Muscle of leg (tissue), 11 donors: ENCODE results near the gene DCDC2C. TPM values are rescaled to one million over a fixed set of nuclear protein-coding genes. Genes with fewer than 3 reads are reported as not detected.

ENCODE experiments used
- DNase-seq: peaks from one replicate; pipeline ENCODE4 v3.0.0; 2013
- H3K27ac ChIP-seq: one replicate; pipeline ENCODE4 v1.5.1; 2013; ENCODE audit warnings: mild to moderate bottlenecking, low read length, control low read depth
- H3K27me3 ChIP-seq: one replicate; pipeline ENCODE4 v1.6.1; 2013; ENCODE audit warnings: low read length; ENCODE audit not compliant: control insufficient read depth, insufficient read depth
- H3K36me3 ChIP-seq: one replicate; pipeline ENCODE4 v1.6.1; 2013; ENCODE audit warnings: low read length; ENCODE audit not compliant: control insufficient read depth, insufficient read depth
- H3K4me1 ChIP-seq: one replicate; pipeline ENCODE4 v1.6.1; 2013; ENCODE audit warnings: low read length; ENCODE audit not compliant: control insufficient read depth, insufficient read depth
- H3K4me3 ChIP-seq: one replicate; pipeline ENCODE4 v1.5.1; 2013; ENCODE audit warnings: low read length, control low read depth
- H3K9me3 ChIP-seq: replicated peaks from 2 replicates; pipeline ENCODE4 v1.6.1; 2013; ENCODE audit warnings: low read depth, low read length; ENCODE audit not compliant: control insufficient read depth
- WGBS: methylation state at CpG from one replicate; pipeline ENCODE4 v1.1.5; 2013; ENCODE audit warnings: missing lambda C conversion rate; ENCODE audit not compliant: insufficient coverage; 5-methylcytosine and 5-hydroxymethylcytosine counted together
- polyA plus RNA-seq, 8 donors: library from polyadenylated mRNA; unstranded; fragments of 120-200 nt; gene quantifications; one replicate each; pipeline versions ENCODE4 v1.2.1 to v1.2.3, GENCODE V29; 2013; ENCODE audit warnings: inconsistent platforms in 1 of 8, low replicate concordance in 1 of 8; ENCODE audit not compliant: insufficient read length in 8 of 8, insufficient read depth in 1 of 8
- total RNA-seq: library from RNA; stranded (reverse); fragments of 120-200 nt; gene quantifications from one replicate; pipeline ENCODE4 v1.2.4, GENCODE V29; 2013

The DCDC2C gene
- total and polyA plus RNA-seq, 9 donors: 0.18 to 0.73 (median 0.29) TPM; not detected in 3

DNA sequence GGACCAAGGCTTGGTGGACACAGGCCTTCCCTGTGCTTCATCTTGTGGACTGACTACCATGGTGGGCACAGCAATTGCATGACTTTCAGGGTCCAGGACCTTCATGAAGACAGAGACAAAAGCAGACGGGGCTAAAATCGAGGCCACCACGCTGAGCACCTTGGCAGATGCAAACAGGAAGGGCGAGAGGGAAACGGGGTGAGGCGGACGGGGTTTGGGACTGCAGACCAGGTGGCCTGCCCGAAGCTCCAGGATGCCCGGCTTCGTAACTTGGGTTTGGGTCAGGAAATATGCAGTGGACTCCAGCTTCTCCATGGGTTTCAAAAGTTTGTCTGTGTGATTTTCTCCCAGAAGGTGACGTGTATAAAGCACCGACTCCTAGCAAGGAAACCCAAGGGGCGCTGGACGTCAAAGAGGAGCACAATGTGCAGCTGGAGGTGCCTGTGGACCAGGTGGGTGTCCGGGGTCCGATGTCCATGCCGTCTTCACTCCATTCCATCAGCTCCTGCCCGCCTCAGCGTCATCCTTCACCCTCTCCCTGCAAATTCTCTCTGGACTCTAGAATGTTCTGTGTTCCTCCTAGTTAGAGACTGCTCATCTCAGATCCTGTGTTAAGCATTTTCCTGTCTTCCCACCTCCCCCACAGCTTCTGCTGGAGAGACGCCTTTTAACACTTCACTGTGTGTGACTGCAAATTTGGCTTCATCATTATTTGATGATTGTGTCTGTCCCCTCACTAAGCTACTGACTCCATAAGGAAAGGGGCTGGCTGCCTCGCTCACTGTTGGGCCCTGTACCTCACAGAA lies 65.8 kb downstream of the DCDC2C start:
- no peaks in the 10 kb centered on the region for H3K27me3 ChIP-seq
- no peaks in the 10 kb centered on the region for H3K4me1 ChIP-seq
- no peaks in the 10 kb centered on the region for H3K36me3 ChIP-seq
- WGBS: 88% methylated on average over 19 of the region's 21 CpGs
- H3K27ac ChIP-seq: no peak overlapping the region
- DNase-seq: no peak
- no peak overlapping the region for H3K4me3 ChIP-seq
- no peaks in the 10 kb centered on the region for H3K9me3 ChIP-seq

DNA sequence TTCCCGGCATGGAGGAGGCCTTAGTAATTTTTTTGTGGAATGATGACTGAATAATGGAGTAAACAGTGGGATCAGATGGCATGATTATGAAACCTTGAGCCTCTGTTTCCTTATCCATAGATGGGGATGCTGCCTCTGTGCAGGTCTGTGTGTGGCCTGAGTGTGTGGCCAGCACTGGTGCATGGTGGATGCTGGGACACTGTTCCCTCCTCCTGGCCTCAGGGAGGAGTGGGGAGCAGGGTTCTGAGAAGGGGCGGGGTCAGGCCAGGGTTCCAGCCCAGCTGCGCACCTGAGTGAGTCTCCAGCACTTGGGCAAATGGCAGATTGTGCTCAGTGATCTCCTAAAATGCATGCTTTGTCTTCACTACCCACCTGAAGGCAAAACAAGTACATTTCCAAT lies 66.4 kb downstream of the DCDC2C start:
- H3K27ac ChIP-seq: no peak overlapping the region
- WGBS: no CpG with 5 or more reads among the region's 3 CpGs
- H3K27me3 ChIP-seq: no peaks in the 10 kb centered on the region
- no peaks in the 10 kb centered on the region for H3K9me3 ChIP-seq
- no peak for DNase-seq
- no peaks in the 10 kb centered on the region for H3K4me1 ChIP-seq
- H3K36me3 ChIP-seq: no peaks in the 10 kb centered on the region
- H3K4me3 ChIP-seq: no peak overlapping the region

DNA sequence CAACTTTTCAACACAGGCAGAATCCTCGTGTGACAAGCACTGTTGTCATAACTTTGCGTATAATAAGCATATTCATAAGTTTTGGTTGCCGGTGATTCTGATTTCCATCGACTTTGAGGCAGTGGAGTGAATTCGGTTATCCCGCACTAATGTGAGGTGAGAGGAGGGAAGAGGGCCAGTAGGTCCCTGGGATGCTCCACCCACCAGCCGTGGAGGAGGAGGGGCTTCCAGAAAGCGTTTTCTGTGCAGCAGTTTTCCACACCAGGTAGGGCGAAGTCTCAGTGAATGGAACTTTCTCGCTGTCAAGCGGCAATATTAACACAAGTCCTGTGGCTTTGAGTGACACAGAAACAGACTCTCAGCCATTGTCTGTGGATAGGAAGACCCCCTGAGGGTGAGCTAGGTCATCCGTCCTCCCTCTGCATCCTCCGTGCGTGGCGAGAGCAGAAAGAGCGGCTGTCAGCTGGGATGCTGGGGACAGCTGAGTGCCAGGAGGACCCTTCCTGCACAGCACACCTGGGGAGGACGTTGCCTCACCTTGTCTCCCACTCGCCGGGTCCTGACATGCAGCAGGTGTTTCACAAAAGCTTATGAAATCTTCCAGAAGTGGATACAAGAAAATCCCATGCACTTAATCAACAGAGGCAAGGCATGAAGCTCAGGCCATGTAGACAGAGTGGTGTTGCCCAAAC lies 67.5 kb downstream of the DCDC2C start:
- Histone ChIP-seq H3K27me3 (no peaks in the 10 kb centered on the region), H3K9me3 (no peaks in the 10 kb centered on the region), H3K27ac (no peak overlapping the region), H3K36me3 (no peaks in the 10 kb centered on the region), H3K4me3 (no peak overlapping the region), H3K4me1 (no peaks in the 10 kb centered on the region)
- WGBS: 87% methylated on average over 14 of the region's 19 CpGs
- no peak for DNase-seq

- Histone ChIP-seq H3K9me3 (no peaks in the 10 kb centered on the region), H3K27me3 (no peaks in the 10 kb centered on the region), H3K4me1 (no peaks in the 10 kb centered on the region), H3K27ac (no peak overlapping the region), H3K36me3 (no peaks in the 10 kb centered on the region), H3K4me3 (no peak overlapping the region)
- DNase-seq: no peak
- WGBS: 81% methylated on average over 13 of the region's 13 CpGs
These were observed 68.2 kb downstream of the DCDC2C start for GRCh38 chr2:3771576-3771975.

DNA sequence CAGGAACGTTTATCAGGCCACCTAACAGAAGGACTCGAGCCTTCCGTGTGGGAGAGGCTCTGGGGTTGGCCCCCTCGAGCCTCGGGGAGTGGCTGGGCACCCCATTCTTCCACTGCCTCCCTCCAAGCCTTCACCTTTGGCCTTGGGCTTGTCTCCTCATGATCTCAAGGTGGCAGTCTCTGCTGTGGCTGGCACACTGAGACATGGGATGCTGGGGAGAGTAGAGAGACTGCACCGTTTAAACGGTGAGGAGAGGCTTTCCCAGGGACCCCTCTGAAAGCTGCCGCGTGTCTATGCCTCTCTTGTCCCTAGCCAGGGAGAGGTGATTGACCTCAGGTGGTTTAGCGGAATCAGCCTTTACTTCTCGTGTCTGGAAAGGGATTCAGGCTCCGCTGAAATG lies 71.0 kb downstream of the DCDC2C start:
- no peak for DNase-seq
- no peaks in the 10 kb centered on the region for H3K9me3 ChIP-seq
- whole genome bisulfite sequencing: 72% methylated on average over 9 of the region's 12 CpGs
- H3K4me3 ChIP-seq: no peak overlapping the region
- H3K27me3 ChIP-seq: peaks cover 5% of the 10 kb centered on the region
- no peaks in the 10 kb centered on the region for H3K4me1 ChIP-seq
- no peaks in the 10 kb centered on the region for H3K36me3 ChIP-seq
- no peak overlapping the region for H3K27ac ChIP-seq

DNA sequence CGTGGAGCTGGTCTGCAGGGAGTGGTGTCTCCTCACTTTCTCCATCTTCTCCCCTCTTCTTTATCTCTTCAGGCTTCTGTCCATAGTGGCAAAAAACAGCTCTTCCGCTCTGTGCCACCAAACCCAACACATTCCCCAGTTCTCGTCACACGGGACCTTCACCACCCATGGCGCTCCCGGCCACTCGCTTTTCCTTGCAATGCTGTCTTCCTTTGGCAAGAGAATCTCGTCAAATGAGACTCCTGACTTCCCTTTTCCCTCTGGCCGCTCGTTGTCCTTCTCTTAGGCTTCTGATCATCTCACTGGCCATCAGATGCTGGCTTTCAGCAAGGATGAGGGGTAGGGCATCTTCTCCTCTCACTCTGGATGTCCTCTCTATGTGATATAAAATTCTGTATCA lies 72.9 kb downstream of the DCDC2C start:
- 95% methylated on average over 8 of the region's 10 CpGs for WGBS
- H3K27me3 ChIP-seq: peaks cover 13% of the 10 kb centered on the region
- H3K4me1 ChIP-seq: peaks cover 7% of the 10 kb centered on the region
- DNase-seq: no peak
- no peaks in the 10 kb centered on the region for H3K9me3 ChIP-seq
- no peaks in the 10 kb centered on the region for H3K36me3 ChIP-seq
- no peak overlapping the region for H3K4me3 ChIP-seq
- no peak overlapping the region for H3K27ac ChIP-seq

GRCh38 chr2:3777966-3778365 lies 74.6 kb downstream of the DCDC2C start:
- Histone ChIP-seq H3K27ac (no peak overlapping the region), H3K9me3 (no peaks in the 10 kb centered on the region), H3K4me1 (peaks cover 7% of the 10 kb centered on the region), H3K4me3 (no peak overlapping the region), H3K36me3 (no peaks in the 10 kb centered on the region), H3K27me3 (peaks cover 13% of the 10 kb centered on the region)
- 69% methylated on average over 7 of the region's 11 CpGs for WGBS
- no peak for DNase-seq

DNA sequence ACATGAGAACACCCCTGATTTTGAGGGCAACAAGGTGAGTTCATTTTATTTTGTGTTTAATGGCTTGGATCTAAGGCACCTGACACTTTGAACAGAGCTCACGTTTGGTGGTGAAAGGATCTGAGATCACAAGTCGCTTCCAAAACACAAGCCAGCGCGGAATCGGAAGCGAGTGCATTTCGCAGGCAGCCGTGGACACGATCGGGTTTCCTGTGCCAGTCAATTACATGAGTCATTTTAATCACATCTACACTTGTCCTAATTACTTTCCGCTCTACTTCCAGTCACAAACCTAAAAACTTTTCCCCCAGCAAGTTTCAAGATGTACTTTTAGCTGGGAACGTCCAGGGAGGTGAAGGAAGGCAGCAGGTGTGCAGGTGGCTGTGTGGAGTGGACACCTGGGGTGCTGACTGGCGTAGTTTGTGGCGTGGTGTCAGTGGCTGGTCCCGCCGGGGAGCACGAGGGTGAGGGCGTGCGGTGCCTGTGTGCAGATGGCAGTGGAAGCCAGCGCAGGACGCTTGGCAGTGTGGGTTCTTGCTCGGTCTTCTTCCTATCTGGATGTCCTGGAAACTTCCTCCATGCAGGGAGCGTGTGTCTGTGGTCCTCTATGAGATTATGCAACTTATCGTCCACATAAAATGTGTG lies 75.6 kb downstream of the DCDC2C start:
- Histone ChIP-seq H3K4me3 (no peak overlapping the region), H3K36me3 (no peaks in the 10 kb centered on the region), H3K27ac (no peak overlapping the region), H3K9me3 (no peaks in the 10 kb centered on the region), H3K27me3 (peaks cover 13% of the 10 kb centered on the region), H3K4me1 (peaks cover 7% of the 10 kb centered on the region)
- DNase-seq: no peak
- WGBS: 56% methylated on average over 20 of the region's 24 CpGs

DNA sequence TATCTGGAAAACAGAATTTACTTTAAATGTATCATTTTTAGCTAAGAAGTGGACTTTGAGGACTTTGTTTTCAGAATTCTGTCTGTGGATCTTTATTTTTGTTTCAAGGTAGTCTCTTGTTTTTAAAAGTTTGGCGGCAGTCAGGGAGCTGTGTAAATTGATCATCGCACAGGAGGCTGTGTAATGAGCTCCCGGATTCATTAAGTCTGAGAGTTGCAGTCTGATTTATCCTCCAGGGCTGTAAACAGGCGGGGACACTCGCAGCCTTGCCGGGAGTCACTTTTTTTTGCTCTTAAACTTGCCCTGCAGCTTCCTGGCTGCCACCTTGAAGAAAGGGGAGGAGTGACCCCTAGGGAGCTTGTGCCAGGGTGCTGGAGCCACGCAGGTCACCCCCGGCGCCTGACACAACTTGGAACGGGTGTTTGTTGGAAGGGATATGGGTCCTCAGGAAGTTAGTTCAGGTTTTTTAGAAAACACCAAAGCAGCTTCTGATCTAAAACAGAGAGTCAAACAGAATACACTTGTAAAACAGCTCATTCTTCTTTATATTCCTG lies 76.2 kb downstream of the DCDC2C start:
- WGBS: 11% methylated on average over 6 of the region's 10 CpGs
- Histone ChIP-seq H3K4me3 (no peak overlapping the region), H3K4me1 (peaks cover 7% of the 10 kb centered on the region), H3K27ac (no peak overlapping the region), H3K36me3 (no peaks in the 10 kb centered on the region), H3K27me3 (peaks cover 13% of the 10 kb centered on the region), H3K9me3 (no peaks in the 10 kb centered on the region)
- DNase-seq: no peak
